Endothelial cell (in vitro differentiated cells): Measurements from ENCODE around the gene SRGAP3. TPM values are rescaled to one million over a fixed set of nuclear protein-coding genes. Genes with fewer than 3 reads are reported as not detected.

ENCODE experiments used
- DNase-seq: peaks from one replicate; pipeline ENCODE4 v3.0.0; 2021; ENCODE audit warnings: low spot score
- H3K27ac Mint-ChIP-seq: one replicate; pipeline ENCODE4 v1.8.0; 2021; ENCODE audit warnings: mixed read lengths, inconsistent platforms; ENCODE audit not compliant: unreplicated experiment
- H3K27me3 Mint-ChIP-seq: one replicate; pipeline ENCODE4 v1.8.0; 2021; ENCODE audit warnings: mild to moderate bottlenecking, moderate library complexity, mixed read lengths, inconsistent platforms; ENCODE audit not compliant: unreplicated experiment
- H3K36me3 Mint-ChIP-seq: one replicate; pipeline ENCODE4 v1.8.0; 2021; ENCODE audit warnings: mild to moderate bottlenecking, low read depth, mixed read lengths, inconsistent platforms; ENCODE audit not compliant: unreplicated experiment
- H3K4me1 Mint-ChIP-seq: one replicate; pipeline ENCODE4 v1.8.0; 2021; ENCODE audit warnings: mild to moderate bottlenecking, mixed read lengths, inconsistent platforms; ENCODE audit not compliant: unreplicated experiment
- H3K4me3 Mint-ChIP-seq: one replicate; pipeline ENCODE4 v1.8.0; 2021; ENCODE audit warnings: mild to moderate bottlenecking, mixed read lengths, inconsistent platforms; ENCODE audit not compliant: unreplicated experiment
- H3K9me3 Mint-ChIP-seq: one replicate; pipeline ENCODE4 v1.8.0; 2021; ENCODE audit warnings: mixed read lengths, inconsistent platforms; ENCODE audit not compliant: unreplicated experiment
- total RNA-seq: library from RNA; stranded (reverse); fragmentation: NEBNext Ultra II Directional; extraction: Animal tissue kit (Norgen Biotek cat#: 25700); gene quantifications from one replicate; pipeline ENCODE4 v1.2.1, GENCODE V29; 2021; ENCODE audit not compliant: unreplicated experiment
- TF ChIP-seq, protein P1 (sequence below): fragments of 200-600 bp; sonication (generic); IDR thresholded peaks from one replicate; pipeline ENCODE4 v1.5.0; 2021; ENCODE audit warnings: antibody characterized with exemption; ENCODE audit not compliant: unreplicated experiment

SRGAP3 gene
- total RNA-seq, 1 donor from 2014 or later: 12.0 TPM

DNA sequence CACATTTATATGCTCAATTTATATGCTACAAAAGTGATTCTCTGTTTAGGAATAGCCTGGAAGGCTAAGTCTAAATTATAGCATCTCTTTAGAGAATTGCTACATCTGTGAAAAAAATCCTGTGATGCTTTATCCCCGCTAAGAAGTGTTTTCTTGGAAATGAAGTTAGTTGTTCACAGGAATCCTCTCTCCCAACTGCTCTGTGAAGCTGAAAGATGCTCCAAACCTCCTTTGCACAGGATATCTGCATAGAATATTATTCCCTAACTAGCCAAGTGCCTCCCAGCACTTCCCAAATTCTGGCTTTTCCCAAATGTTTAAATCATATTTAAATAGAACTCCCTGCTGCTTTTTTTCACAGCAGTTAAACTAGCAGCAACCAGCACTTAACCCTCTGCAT, 132.2 kb downstream of the SRGAP3 start:
- Mint-ChIP-seq H3K4me3 (no peak overlapping the region), H3K27ac (no peak overlapping the region), H3K9me3 (no peaks in the 10 kb centered on the region), H3K4me1 (no peaks in the 10 kb centered on the region), H3K27me3 (peaks cover 4% of the 10 kb centered on the region), H3K36me3 (no peaks in the 10 kb centered on the region)
- DNase-seq: no peak
- TF ChIP-seq, protein P1, sequence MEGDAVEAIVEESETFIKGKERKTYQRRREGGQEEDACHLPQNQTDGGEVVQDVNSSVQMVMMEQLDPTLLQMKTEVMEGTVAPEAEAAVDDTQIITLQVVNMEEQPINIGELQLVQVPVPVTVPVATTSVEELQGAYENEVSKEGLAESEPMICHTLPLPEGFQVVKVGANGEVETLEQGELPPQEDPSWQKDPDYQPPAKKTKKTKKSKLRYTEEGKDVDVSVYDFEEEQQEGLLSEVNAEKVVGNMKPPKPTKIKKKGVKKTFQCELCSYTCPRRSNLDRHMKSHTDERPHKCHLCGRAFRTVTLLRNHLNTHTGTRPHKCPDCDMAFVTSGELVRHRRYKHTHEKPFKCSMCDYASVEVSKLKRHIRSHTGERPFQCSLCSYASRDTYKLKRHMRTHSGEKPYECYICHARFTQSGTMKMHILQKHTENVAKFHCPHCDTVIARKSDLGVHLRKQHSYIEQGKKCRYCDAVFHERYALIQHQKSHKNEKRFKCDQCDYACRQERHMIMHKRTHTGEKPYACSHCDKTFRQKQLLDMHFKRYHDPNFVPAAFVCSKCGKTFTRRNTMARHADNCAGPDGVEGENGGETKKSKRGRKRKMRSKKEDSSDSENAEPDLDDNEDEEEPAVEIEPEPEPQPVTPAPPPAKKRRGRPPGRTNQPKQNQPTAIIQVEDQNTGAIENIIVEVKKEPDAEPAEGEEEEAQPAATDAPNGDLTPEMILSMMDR: no peak

DNA sequence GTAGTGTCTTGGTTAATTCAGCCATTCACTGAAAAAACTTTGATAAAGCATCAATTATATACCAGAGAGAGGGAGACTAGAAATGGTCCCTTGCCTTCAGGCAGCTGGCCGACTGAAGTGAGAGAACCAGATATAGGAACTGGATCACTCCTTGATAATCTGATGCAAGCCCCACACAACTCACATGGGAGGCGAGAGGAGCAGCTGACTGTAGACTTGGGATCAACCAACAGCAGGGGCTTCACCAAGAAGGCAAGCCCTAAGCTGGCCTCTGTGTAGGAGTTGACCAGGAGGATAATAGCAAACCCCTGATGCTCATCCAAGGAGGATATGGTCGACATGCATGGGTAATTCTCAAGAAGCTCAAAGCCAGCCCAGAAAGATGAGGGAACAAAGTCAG, 133.1 kb downstream of the SRGAP3 start:
- DNase-seq: no peak
- H3K27ac Mint-ChIP-seq: no peak overlapping the region
- H3K4me1 Mint-ChIP-seq: no peaks in the 10 kb centered on the region
- TF ChIP-seq, protein P1: no peak
- no peaks in the 10 kb centered on the region for H3K36me3 Mint-ChIP-seq
- H3K9me3 Mint-ChIP-seq: no peaks in the 10 kb centered on the region
- peaks cover 4% of the 10 kb centered on the region for H3K27me3 Mint-ChIP-seq
- no peak overlapping the region for H3K4me3 Mint-ChIP-seq

DNA sequence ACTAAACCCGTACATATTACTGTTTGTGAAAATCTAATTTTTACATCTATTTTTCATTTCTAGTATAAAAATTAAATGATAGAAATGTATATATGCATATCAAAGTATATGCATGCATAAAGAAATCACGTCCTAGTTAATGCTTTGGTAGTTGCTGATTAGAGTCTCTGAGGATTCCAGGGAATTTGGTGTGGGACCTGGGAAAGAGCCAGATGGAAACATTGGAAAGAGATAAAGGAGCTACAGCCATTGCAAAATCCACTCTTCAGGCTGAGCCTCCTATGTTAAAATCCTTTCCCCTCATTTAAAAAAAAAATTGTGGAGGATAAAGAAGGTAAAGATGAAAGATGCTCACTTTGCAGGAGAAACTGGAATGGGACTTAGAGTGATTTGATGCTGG, 134.1 kb downstream of the SRGAP3 start:
- TF ChIP-seq, protein P1: no peak
- Mint-ChIP-seq H3K4me1 (no peaks in the 10 kb centered on the region), H3K36me3 (no peaks in the 10 kb centered on the region), H3K4me3 (no peak overlapping the region), H3K27ac (no peak overlapping the region), H3K9me3 (no peaks in the 10 kb centered on the region), H3K27me3 (peaks cover 4% of the 10 kb centered on the region)
- no peak for DNase-seq

DNA sequence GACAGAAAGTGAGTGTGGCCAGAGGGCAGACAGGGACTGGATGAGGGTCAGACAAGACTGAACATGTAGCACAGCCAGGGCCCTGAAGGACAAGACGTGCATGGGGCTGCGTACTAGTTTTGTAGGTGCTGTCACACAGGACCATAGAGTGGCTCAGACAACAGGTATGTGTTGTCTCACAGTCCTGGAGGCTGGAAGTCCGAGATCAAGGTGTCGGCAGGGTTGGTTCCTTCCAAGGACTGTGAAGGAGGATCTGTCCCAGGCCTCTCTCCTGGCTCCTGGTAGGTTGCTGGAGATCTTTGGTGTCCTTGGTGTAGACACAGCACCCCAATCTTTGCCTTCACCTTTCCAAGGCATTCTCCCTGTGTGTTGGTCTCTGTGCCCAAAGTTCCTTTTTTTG, 136.4 kb downstream of the SRGAP3 start:
- H3K36me3 Mint-ChIP-seq: peaks cover 4% of the 10 kb centered on the region
- H3K4me3 Mint-ChIP-seq: no peak overlapping the region
- no peaks in the 10 kb centered on the region for H3K9me3 Mint-ChIP-seq
- peaks cover 7% of the 10 kb centered on the region for H3K4me1 Mint-ChIP-seq
- H3K27me3 Mint-ChIP-seq: peaks cover 3% of the 10 kb centered on the region
- H3K27ac Mint-ChIP-seq: no peak overlapping the region
- no peak for DNase-seq
- TF ChIP-seq, protein P1: no peak

DNA sequence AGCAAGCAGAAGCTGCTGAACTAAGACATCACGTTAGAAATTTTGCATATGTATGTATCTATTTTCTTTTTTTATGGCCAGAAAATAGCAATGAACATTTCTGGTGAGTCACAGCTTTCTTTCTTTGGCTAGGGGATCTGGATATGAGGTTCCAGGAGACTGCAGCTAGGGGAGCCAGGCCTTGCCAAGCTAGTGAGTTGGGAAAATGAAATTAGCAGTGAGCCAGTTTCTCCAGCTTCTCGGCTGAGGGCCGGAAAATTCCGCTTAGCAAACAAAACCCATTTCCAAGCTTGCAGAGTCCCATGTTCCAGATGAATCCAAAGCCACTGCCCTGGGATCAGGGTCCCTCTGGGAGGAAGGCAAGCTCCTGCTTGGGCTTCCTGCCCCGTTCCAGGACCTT, 137.6 kb downstream of the SRGAP3 start:
- Mint-ChIP-seq H3K27ac (no peak overlapping the region), H3K4me3 (no peak overlapping the region), H3K4me1 (peaks cover 7% of the 10 kb centered on the region), H3K9me3 (no peaks in the 10 kb centered on the region), H3K27me3 (peaks cover 3% of the 10 kb centered on the region), H3K36me3 (peaks cover 4% of the 10 kb centered on the region)
- DNase-seq: no peak
- TF ChIP-seq, protein P1: no peak
